ENCODE measurements around the gene ANKRD34A. TPM values are rescaled to one million over a fixed set of nuclear protein-coding genes. Genes with fewer than 3 reads are reported as not detected.
A peak's percentile ranks its signal among the peaks of the same experiment; 100 is the strongest.

ANKRD34A gene
- total RNA-seq, 4 donors from 2014 or later, result 0.26 to 5.0 (median 0.61) TPM

DNA sequence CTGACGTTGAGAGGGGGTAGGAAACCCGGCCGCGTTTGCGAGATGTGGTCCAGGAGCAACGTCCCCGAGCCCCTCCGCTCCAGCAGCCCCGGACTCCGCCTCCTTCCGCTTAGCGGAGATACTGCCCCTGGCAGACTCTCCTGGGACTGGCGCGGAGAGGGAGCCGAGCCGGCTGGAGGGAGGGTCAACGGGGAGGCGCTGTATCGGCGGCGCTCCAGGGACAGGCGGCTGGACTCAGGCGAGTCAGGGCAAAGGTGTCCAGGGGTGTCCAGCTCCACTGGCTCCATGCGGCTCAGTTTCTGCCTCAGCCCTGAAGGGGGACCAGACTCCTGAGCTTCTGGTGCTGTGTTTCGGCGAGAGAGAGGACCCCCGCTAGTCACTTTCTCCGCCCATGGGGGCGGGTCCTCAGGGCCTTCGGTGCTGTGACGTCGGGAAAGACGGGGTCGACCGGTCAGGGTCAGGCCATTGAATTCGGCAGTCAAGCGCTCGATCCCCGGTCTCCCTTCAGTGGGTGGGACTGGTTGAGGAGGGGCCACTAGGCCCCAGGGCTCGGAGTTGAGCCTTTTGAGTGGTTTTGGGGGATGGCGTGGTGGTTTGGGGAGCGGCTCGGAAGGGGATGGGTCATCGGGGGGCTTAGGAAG, 3.8 kb downstream of the ANKRD34A start:
- peak overlapping the region; percentile 86 to 93 for H3K27ac ChIP-seq
- H3K36me3 ChIP-seq, result no peaks in the 10 kb centered on the region
- peak; percentile 69 to 79 for TF ChIP-seq POLR2A (IDR thresholded peaks at IDR 0.05)
- TF ChIP-seq, protein P1, sequence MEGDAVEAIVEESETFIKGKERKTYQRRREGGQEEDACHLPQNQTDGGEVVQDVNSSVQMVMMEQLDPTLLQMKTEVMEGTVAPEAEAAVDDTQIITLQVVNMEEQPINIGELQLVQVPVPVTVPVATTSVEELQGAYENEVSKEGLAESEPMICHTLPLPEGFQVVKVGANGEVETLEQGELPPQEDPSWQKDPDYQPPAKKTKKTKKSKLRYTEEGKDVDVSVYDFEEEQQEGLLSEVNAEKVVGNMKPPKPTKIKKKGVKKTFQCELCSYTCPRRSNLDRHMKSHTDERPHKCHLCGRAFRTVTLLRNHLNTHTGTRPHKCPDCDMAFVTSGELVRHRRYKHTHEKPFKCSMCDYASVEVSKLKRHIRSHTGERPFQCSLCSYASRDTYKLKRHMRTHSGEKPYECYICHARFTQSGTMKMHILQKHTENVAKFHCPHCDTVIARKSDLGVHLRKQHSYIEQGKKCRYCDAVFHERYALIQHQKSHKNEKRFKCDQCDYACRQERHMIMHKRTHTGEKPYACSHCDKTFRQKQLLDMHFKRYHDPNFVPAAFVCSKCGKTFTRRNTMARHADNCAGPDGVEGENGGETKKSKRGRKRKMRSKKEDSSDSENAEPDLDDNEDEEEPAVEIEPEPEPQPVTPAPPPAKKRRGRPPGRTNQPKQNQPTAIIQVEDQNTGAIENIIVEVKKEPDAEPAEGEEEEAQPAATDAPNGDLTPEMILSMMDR (IDR thresholded peaks at IDR 0.05), result peak in 3 of 4 experiments; percentile 15 to 45 (median 32)
- H3K27me3 ChIP-seq, result no peaks in the 10 kb centered on the region
- intact Hi-C loops (cut with DNase I; ENCODE audit: low total_unique reads), result no loop called here
- H3K4me1 ChIP-seq, result peaks cover 0 to 13% of the 10 kb centered on the region in 2 donors
- H3K4me3 ChIP-seq, result peak overlapping the region; percentile 52 to 56
- H3K9me3 ChIP-seq, result no peaks in the 10 kb centered on the region
- peak; percentile 84 to 88 for DNase-seq

DNA sequence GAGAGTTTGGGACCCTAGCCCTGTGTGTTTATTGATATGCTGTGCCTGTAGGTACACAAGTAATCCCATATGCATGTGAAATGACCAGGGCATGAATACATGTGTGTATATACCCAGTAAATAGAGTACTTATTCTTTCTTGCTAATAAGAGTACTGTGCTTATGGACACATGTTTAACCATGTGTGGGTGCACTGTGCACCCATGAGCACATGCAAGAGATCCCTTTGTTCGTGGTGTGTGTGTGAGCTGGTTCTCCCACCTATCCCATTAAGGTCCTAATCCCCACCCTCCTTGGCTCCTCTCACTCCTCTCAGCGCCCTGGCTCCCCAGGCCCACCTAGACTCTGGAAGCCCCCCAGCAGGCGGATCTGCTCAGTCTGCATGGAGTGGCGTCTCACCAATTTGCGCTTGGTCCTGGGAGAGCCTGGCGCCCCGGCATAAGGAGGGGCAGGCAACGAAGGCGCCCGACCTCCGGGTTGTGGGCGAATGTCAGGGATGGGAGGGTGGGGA, 4.4 kb downstream of the ANKRD34A start:
- TF ChIP-seq POLR2A (IDR thresholded peaks at IDR 0.05), result no peak
- TF ChIP-seq, protein P1 (IDR thresholded peaks at IDR 0.05), result no peak
- Histone ChIP-seq H3K4me1 (peaks cover 0 to 13% of the 10 kb centered on the region in 2 donors), H3K27ac (peak overlapping the region; percentile 86 to 93), H3K9me3 (no peaks in the 10 kb centered on the region), H3K36me3 (no peaks in the 10 kb centered on the region), H3K4me3 (peak overlapping the region; percentile 52 to 56), H3K27me3 (no peaks in the 10 kb centered on the region)
- DNase-seq, result peak in 1 of 2 donors; percentile 50
- intact Hi-C loops (cut with DNase I; ENCODE audit: low total_unique reads), result no loop called here

DNA sequence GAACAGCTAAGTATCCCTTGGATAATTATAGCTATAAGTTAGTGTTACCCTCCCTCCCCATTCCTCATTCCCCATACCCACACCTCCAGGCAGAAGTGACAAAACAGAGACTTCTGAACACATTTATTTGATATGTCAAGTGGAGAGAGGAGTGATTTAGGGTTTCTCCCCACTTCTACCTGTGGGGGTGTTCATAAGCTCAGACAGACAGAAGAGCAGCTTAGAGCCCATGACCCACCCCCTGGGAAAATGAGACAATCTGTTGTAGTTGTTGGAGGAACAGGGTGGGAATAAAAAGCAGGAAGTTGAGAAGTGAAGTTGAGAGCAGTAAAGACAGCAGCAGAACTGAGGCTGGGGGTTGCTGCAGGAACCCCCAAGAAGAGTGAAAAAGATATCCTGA, 5.0 kb downstream of the ANKRD34A start:
- Histone ChIP-seq H3K4me3 (no peak overlapping the region), H3K9me3 (no peaks in the 10 kb centered on the region), H3K36me3 (no peaks in the 10 kb centered on the region), H3K27ac (peak overlapping the region; percentile 93 to 97), H3K27me3 (no peaks in the 10 kb centered on the region), H3K4me1 (peaks cover 0 to 13% of the 10 kb centered on the region in 2 donors)
- no peak for DNase-seq
- intact Hi-C loops (cut with DNase I; ENCODE audit: low total_unique reads), result no loop called here
- no peak for TF ChIP-seq POLR2A (IDR thresholded peaks at IDR 0.05)
- TF ChIP-seq, protein P1 (IDR thresholded peaks at IDR 0.05), result no peak

DNA sequence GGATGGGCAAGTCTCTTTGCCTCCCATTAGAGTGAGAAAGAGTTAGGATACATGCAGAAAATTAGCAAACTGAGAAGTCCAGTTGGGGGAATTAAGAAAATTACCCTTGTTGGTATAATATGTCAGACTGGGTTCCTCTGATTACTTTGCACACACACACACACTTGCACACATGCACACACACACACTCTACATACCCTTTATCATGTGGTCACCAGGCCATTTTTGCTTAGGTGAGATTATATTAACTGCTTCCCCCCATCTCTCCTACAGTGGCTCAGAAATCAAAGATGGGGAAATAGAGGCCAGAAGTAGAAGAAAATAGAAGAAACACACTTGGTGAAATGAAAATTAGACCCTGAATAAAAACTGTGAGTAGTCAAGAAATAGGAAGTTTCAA, 5.6 kb downstream of the ANKRD34A start:
- H3K27ac ChIP-seq, result peak overlapping the region; percentile 97
- intact Hi-C loops (cut with DNase I; ENCODE audit: low total_unique reads), result no loop called here
- no peak overlapping the region for H3K4me3 ChIP-seq
- H3K4me1 ChIP-seq, result peaks cover 0 to 10% of the 10 kb centered on the region in 2 donors
- no peak for DNase-seq
- TF ChIP-seq, protein P1 (IDR thresholded peaks at IDR 0.05), result no peak
- TF ChIP-seq POLR2A (IDR thresholded peaks at IDR 0.05), result no peak
- no peaks in the 10 kb centered on the region for H3K36me3 ChIP-seq
- no peaks in the 10 kb centered on the region for H3K9me3 ChIP-seq
- no peaks in the 10 kb centered on the region for H3K27me3 ChIP-seq

Measured in uterus (tissue), 4 donors.